ENCODE measurements around the gene ZFP57. TPM values are rescaled to one million over a fixed set of nuclear protein-coding genes. Genes with fewer than 3 reads are reported as not detected.

Gene ZFP57
- total RNA-seq, 2 donors from 2014 or later = not detected

DNA sequence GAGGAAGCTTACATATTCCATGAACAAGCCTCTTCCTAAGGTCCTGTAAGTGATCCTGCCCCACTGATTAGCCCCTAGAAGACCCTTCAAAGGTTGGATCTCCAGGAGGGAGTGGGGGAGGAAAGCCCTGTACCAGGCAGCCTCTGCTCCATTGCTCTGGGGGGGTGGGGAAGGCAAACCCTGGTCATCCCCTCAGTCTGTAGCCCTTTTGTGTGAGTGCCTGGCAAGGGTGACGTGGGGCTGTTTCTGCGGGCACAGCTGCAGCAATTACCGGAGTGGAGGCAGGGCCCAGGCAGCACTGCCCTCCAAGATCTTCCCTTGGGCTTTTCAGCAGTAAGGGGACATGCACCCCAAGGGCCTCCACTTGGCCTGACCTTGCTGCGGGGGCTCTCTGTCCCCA is 24.2 kb downstream of the ZFP57 start, which contains the start of gene MOG:
MOG (plus strand) TSS at position 295 of the 400 bp plus-strand sequence. CDS start 118 bp downstream, outside the sequence.
- no peak within 1 kb of the TSS for H3K27ac ChIP-seq
- no peak within 1 kb of the TSS for H3K9ac ChIP-seq (ENCODE audit: low read depth in 2 of 2, low read length in 2 of 2)
- no peak within 1 kb of the TSS for H3K4me3 ChIP-seq
- no peaks in the 10 kb centered on the region for H3K9me3 ChIP-seq
- TF ChIP-seq, protein P1, sequence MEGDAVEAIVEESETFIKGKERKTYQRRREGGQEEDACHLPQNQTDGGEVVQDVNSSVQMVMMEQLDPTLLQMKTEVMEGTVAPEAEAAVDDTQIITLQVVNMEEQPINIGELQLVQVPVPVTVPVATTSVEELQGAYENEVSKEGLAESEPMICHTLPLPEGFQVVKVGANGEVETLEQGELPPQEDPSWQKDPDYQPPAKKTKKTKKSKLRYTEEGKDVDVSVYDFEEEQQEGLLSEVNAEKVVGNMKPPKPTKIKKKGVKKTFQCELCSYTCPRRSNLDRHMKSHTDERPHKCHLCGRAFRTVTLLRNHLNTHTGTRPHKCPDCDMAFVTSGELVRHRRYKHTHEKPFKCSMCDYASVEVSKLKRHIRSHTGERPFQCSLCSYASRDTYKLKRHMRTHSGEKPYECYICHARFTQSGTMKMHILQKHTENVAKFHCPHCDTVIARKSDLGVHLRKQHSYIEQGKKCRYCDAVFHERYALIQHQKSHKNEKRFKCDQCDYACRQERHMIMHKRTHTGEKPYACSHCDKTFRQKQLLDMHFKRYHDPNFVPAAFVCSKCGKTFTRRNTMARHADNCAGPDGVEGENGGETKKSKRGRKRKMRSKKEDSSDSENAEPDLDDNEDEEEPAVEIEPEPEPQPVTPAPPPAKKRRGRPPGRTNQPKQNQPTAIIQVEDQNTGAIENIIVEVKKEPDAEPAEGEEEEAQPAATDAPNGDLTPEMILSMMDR (IDR thresholded peaks at IDR 0.05) = no peak
- H3K36me3 ChIP-seq = no peaks in the 10 kb centered on the region
- H3K4me1 ChIP-seq = no peaks in the 10 kb centered on the region
- intact Hi-C loops (cut with DNase I) = no loop called here
- H3K27me3 ChIP-seq = no peaks in the 10 kb centered on the region
- no peak for DNase-seq

DNA sequence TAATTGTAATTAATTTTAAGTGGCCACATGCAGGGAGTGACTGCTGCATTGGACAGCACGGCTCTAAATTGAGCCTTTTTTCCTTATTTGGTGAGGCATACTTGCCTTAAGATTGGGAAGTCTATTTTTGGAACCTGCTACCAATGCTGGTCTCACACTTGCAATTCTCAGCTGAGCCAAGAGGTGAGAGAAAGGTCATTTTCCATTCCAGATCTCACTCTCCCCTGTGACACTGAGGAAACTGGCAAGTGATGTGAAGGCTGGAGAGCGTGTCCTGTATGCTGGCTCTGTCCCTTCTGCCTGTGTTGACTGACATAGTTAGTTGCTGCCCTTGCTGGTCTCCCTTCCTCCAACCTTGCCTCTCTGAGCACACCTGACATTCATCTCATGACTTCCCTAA is 24.8 kb downstream of the ZFP57 start:
- no peak overlapping the region for H3K4me3 ChIP-seq
- DNase-seq = no peak
- no peaks in the 10 kb centered on the region for H3K27me3 ChIP-seq
- no peaks in the 10 kb centered on the region for H3K9me3 ChIP-seq
- H3K36me3 ChIP-seq = no peaks in the 10 kb centered on the region
- intact Hi-C loops (cut with DNase I) = no loop called here
- no peak overlapping the region for H3K27ac ChIP-seq
- TF ChIP-seq, protein P1 (IDR thresholded peaks at IDR 0.05) = no peak
- H3K9ac ChIP-seq (ENCODE audit: low read depth in 2 of 2, low read length in 2 of 2) = no peak overlapping the region
- H3K4me1 ChIP-seq = no peaks in the 10 kb centered on the region

DNA sequence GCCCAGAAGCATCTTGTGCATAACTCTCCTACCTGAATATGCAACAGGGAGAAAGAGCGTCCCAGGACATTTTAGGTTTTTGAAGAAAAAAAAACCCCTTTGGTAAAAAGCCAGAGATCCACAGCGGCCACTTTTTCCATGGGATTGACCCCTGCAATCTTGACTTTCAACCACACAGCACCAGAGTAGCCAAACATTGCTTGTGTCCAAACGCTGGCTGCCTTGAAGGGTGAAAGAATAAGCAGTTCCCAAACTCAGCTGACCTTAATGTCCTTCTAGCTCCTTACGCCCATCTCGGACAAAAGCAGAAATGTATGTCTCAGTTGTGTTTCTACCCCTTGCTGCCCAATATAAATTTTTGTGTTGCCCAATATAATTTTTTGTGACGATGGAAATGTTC is 25.3 kb downstream of the ZFP57 start:
- Histone ChIP-seq H3K9ac (ENCODE audit: low read depth in 2 of 2, low read length in 2 of 2) (no peak overlapping the region), H3K4me3 (no peak overlapping the region), H3K27ac (no peak overlapping the region), H3K27me3 (no peaks in the 10 kb centered on the region), H3K4me1 (no peaks in the 10 kb centered on the region), H3K9me3 (no peaks in the 10 kb centered on the region), H3K36me3 (no peaks in the 10 kb centered on the region)
- no peak for DNase-seq
- TF ChIP-seq, protein P1 (IDR thresholded peaks at IDR 0.05) = no peak
- intact Hi-C loops (cut with DNase I) = no loop called here

DNA sequence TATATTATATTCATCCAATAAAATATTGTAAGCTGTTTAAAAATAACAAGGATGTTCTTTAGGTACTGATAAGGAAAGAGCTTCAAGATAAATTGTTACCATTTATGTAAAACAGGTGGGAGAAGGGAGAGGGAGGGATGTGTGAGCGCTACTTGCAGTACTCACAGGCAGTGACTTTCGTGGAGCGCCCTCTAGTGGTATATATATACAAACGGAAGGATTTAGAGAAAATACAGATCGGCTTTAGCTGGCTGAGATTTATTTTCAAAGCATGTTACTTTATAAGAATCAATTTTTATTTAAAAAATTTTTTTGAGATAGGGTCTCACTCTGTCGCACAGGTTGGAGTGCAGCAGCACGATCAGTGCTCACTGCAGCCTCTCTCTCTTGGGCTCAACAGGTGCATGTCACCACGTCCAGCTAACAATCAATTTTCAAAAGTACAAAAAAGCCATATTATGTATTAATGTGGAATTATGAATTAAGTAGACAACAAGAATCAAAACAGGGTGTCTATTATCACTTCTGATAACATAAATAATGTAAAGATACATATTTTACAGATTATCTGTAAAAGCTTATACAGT is 27.4 kb downstream of the ZFP57 start:
- intact Hi-C loops (cut with DNase I) = no loop called here
- no peaks in the 10 kb centered on the region for H3K27me3 ChIP-seq
- H3K27ac ChIP-seq = no peak overlapping the region
- TF ChIP-seq, protein P1 (IDR thresholded peaks at IDR 0.05) = peak; percentile 79
- peak; percentile 42 for DNase-seq
- no peaks in the 10 kb centered on the region for H3K9me3 ChIP-seq
- H3K4me1 ChIP-seq = no peaks in the 10 kb centered on the region
- H3K9ac ChIP-seq (ENCODE audit: low read depth in 2 of 2, low read length in 2 of 2) = no peak overlapping the region
- H3K36me3 ChIP-seq = no peaks in the 10 kb centered on the region
- no peak overlapping the region for H3K4me3 ChIP-seq

DNA sequence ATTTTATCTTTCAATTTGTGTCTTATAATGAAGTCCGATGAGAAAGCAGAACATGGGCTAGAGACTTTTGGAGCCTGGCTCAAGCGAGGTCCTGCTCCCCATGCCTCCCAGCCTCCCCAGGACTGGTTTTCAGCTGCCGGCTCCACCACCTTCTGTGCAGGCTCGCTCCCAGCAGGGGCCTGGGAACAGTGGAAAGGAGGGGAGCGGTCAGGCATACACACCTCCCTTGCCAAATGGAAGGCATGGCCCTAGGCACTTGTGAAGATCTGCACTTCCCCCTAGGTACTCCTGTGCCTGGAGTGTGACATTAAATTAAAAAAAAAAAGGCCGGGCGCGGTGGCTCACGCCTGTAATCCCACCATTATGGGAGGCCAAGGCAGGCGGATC is 28.8 kb downstream of the ZFP57 start:
- TF ChIP-seq, protein P1 (IDR thresholded peaks at IDR 0.05) = no peak
- H3K9me3 ChIP-seq = no peaks in the 10 kb centered on the region
- no peak for DNase-seq
- no peak overlapping the region for H3K9ac ChIP-seq (ENCODE audit: low read depth in 2 of 2, low read length in 2 of 2)
- no peaks in the 10 kb centered on the region for H3K27me3 ChIP-seq
- H3K27ac ChIP-seq = no peak overlapping the region
- no peak overlapping the region for H3K4me3 ChIP-seq
- no peaks in the 10 kb centered on the region for H3K4me1 ChIP-seq
- no peaks in the 10 kb centered on the region for H3K36me3 ChIP-seq
- intact Hi-C loops (cut with DNase I) = no loop called here
